H9 (cell line): ENCODE results near the gene CBX8. TPM values are rescaled to one million over a fixed set of nuclear protein-coding genes. Genes with fewer than 3 reads are reported as not detected.

Experiments
- DNase-seq: peaks from one replicate; pipeline ENCODE4 v3.0.0-alpha.2; 2017
- H2AFZ ChIP-seq: one replicate; pipeline ENCODE4 v1.6.1; 2013; ENCODE audit warnings: mild to moderate bottlenecking, low read length, control low read depth, moderate library complexity
- H2AK5ac ChIP-seq: 2 replicates; pipeline ENCODE4 v1.6.1; 2013; ENCODE audit warnings: low read length, control low read depth, mixed read lengths; ENCODE audit not compliant: insufficient read length
- H2BK120ac ChIP-seq: one replicate; pipeline ENCODE4 v1.6.1; 2013; ENCODE audit warnings: low read depth, mild to moderate bottlenecking, low read length, control low read depth, inconsistent platforms; ENCODE audit not compliant: poor library complexity, severe bottlenecking
- H2BK12ac ChIP-seq: 2 replicates; pipeline ENCODE4 v1.6.1; 2013; ENCODE audit warnings: low read length, control low read depth, mixed read lengths, low read depth; ENCODE audit not compliant: insufficient read length
- H2BK15ac ChIP-seq: 2 replicates; pipeline ENCODE4 v1.6.1; 2013; ENCODE audit warnings: low read depth, low read length, control low read depth
- H2BK20ac ChIP-seq: one replicate; pipeline ENCODE4 v1.6.1; 2013; ENCODE audit warnings: low read depth, mild to moderate bottlenecking, low read length, control low read depth, inconsistent platforms; ENCODE audit not compliant: poor library complexity, severe bottlenecking
- H2BK5ac ChIP-seq: 2 replicates; pipeline ENCODE4 v1.6.1; 2013; ENCODE audit warnings: low read length, control low read depth, mixed read lengths; ENCODE audit not compliant: insufficient read length
- H3K14ac ChIP-seq: 2 replicates; pipeline ENCODE4 v1.6.1; 2013; ENCODE audit warnings: low read length, control low read depth; ENCODE audit not compliant: insufficient read depth
- H3K18ac ChIP-seq: 2 replicates; pipeline ENCODE4 v1.6.1; 2013; ENCODE audit warnings: low read depth, mild to moderate bottlenecking, mixed read lengths, low read length, control low read depth; ENCODE audit not compliant: insufficient read length
- H3K23ac ChIP-seq: 2 replicates; pipeline ENCODE4 v1.6.1; 2013; ENCODE audit warnings: low read length, control low read depth, mixed read lengths, low read depth; ENCODE audit not compliant: insufficient read length
- H3K23me2 ChIP-seq: 2 replicates; pipeline ENCODE4 v1.6.1; 2013; ENCODE audit warnings: low read depth, mild to moderate bottlenecking, mixed read lengths, low read length, control low read depth; ENCODE audit not compliant: insufficient read length, poor library complexity, severe bottlenecking
- H3K27ac ChIP-seq: 2 replicates; pipeline ENCODE4 v1.5.1; 2013; ENCODE audit warnings: low read length, control low read depth, mixed read lengths, low read depth; ENCODE audit not compliant: insufficient read length
- H3K27me3 ChIP-seq: 2 replicates; pipeline ENCODE4 v1.6.1; 2013; ENCODE audit warnings: low read length, control low read depth, inconsistent platforms; ENCODE audit not compliant: insufficient read depth
- H3K4ac ChIP-seq: 2 replicates; pipeline ENCODE4 v1.6.1; 2013; ENCODE audit warnings: low read depth, mild to moderate bottlenecking, control low read depth, inconsistent platforms, low read length, moderate library complexity
- H3K4me1 ChIP-seq: 2 replicates; pipeline ENCODE4 v1.6.1; 2013; ENCODE audit warnings: low read length, control low read depth, inconsistent platforms; ENCODE audit not compliant: insufficient read depth
- H3K4me2 ChIP-seq: 2 replicates; pipeline ENCODE4 v1.6.1; 2013; ENCODE audit warnings: low read length, control low read depth, mixed read lengths; ENCODE audit not compliant: insufficient read length, insufficient read depth
- H3K56ac ChIP-seq: 2 replicates; pipeline ENCODE4 v1.6.1; 2013; ENCODE audit warnings: low read depth, mild to moderate bottlenecking, mixed read lengths, low read length, control low read depth; ENCODE audit not compliant: insufficient read length
- H3K79me1 ChIP-seq: 2 replicates; pipeline ENCODE4 v1.6.1; 2013; ENCODE audit warnings: low read depth, mild to moderate bottlenecking, moderate library complexity, low read length, control low read depth, inconsistent platforms; ENCODE audit not compliant: insufficient read depth, poor library complexity, severe bottlenecking
- H3K79me2 ChIP-seq: 2 replicates; pipeline ENCODE4 v1.6.1; 2013; ENCODE audit warnings: low read length, control low read depth, inconsistent platforms; ENCODE audit not compliant: insufficient read depth
- H3K9ac ChIP-seq: 2 replicates; pipeline ENCODE4 v1.6.1; 2013; ENCODE audit warnings: low read length, control low read depth, mixed read lengths; ENCODE audit not compliant: insufficient read length; ENCODE audit errors: extremely low read depth
- H3K9me3 ChIP-seq: one replicate; pipeline ENCODE4 v1.6.1; 2013; ENCODE audit warnings: low read depth, low read length, inconsistent platforms; ENCODE audit not compliant: control insufficient read depth
- H3T11ph ChIP-seq: one replicate; pipeline ENCODE4 v1.6.1; 2013; ENCODE audit warnings: mild to moderate bottlenecking, low read length, control low read depth, inconsistent platforms
- H4K20me1 ChIP-seq: one replicate; pipeline ENCODE4 v1.6.1; 2013; ENCODE audit not compliant: control insufficient read depth, insufficient read length, insufficient read depth
- H4K5ac ChIP-seq: 2 replicates; pipeline ENCODE4 v1.6.1; 2013; ENCODE audit warnings: low read depth, mild to moderate bottlenecking, mixed read lengths, low read length, control low read depth; ENCODE audit not compliant: insufficient read length
- H4K8ac ChIP-seq: replicated peaks from 2 replicates; pipeline ENCODE4 v1.6.1; 2013; ENCODE audit warnings: low read length, control low read depth, mixed read lengths, low read depth; ENCODE audit not compliant: insufficient read length
- H4K91ac ChIP-seq: 2 replicates; pipeline ENCODE4 v1.6.1; 2013; ENCODE audit warnings: low read depth, mild to moderate bottlenecking, moderate library complexity, mixed read lengths, low read length, control low read depth; ENCODE audit not compliant: insufficient read length
- H3K27ac Mint-ChIP-seq, 3 experiments: 2 replicates in 2 of 3; 3 replicates in 1 of 3; pipeline ENCODE4 v1.8.0; 2020 to 2021; ENCODE audit warnings: mixed read lengths in 3 of 3, mild to moderate bottlenecking in 1 of 3, moderate library complexity in 1 of 3
- H3K27me3 Mint-ChIP-seq: 2 replicates; pipeline ENCODE4 v1.8.0; 2021; ENCODE audit warnings: low read depth, mild to moderate bottlenecking, moderate library complexity, mixed read lengths
- H3K36me3 Mint-ChIP-seq, 3 experiments: 2 replicates in 2 of 3; 3 replicates in 1 of 3; pipeline ENCODE4 v1.8.0; 2020 to 2021; ENCODE audit warnings: low read depth in 3 of 3, mixed read lengths in 3 of 3; ENCODE audit not compliant: insufficient read depth in 1 of 3
- H3K4me1 Mint-ChIP-seq, 2 experiments: 2 replicates each; pipeline ENCODE4 v1.8.0; 2020; ENCODE audit warnings: mixed read lengths in 2 of 2
- H3K4me3 Mint-ChIP-seq, 2 experiments: 2 replicates in 1 of 2; 3 replicates in 1 of 2; pipeline ENCODE4 v1.8.0; 2020 to 2021; ENCODE audit warnings: mild to moderate bottlenecking in 2 of 2, mixed read lengths in 2 of 2, moderate library complexity in 1 of 2
- H3K9me3 Mint-ChIP-seq, 2 experiments: 2 replicates in 1 of 2; 3 replicates in 1 of 2; pipeline ENCODE4 v1.8.0; 2020; ENCODE audit warnings: mild to moderate bottlenecking in 2 of 2, mixed read lengths in 2 of 2, moderate library complexity in 1 of 2
- WGBS: extraction: QIAGEN DNeasy Blood & Tissue Kit; methylation state at CpG from one replicate; pipeline ENCODE4 v1.1.7; 2013; ENCODE audit warnings: missing lambda C conversion rate, low lambda C conversion rate, mixed read lengths; ENCODE audit not compliant: insufficient read length; ENCODE audit errors: extremely low coverage; 5-methylcytosine and 5-hydroxymethylcytosine counted together
- total RNA-seq: library from RNA; stranded (reverse); gene quantifications from 2 replicates; pipeline ENCODE4 v1.2.1, GENCODE V29; 2021
- TF ChIP-seq, protein P1 (sequence below): fragments of 200-600 bp; sonication (generic); conservative IDR thresholded peaks from 3 replicates; pipeline ENCODE4 v1.8.0; 2021; ENCODE audit warnings: antibody characterized with exemption, mild to moderate bottlenecking

The CBX8 gene
- total RNA-seq, 1 experiment from 2014 or later, result 1.2 TPM

DNA sequence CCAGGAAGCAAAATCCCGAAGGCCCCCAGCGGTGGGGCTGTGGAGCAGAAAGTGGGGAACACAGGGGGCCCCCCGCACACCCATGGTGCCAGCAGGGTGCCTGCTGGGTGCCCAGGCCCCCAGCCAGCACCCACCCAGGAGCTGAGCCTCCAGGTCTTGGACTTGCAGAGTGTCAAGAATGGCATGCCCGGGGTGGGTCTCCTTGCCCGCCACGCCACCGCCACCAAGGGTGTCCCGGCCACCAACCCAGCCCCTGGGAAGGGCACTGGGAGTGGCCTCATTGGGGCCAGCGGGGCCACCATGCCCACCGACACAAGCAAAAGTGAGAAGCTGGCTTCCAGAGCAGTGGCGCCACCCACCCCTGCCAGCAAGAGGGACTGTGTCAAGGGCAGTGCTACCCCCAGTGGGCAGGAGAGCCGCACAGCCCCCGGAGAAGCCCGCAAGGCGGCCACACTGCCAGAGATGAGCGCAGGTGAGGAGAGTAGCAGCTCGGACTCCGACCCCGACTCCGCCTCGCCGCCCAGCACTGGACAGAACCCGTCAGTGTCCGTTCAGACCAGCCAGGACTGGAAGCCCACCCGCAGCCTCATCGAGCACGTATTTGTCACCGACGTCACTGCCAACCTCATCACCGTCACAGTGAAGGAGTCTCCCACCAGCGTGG is 12.4 kb downstream of the CBX8 start:
- TF ChIP-seq, protein P1, sequence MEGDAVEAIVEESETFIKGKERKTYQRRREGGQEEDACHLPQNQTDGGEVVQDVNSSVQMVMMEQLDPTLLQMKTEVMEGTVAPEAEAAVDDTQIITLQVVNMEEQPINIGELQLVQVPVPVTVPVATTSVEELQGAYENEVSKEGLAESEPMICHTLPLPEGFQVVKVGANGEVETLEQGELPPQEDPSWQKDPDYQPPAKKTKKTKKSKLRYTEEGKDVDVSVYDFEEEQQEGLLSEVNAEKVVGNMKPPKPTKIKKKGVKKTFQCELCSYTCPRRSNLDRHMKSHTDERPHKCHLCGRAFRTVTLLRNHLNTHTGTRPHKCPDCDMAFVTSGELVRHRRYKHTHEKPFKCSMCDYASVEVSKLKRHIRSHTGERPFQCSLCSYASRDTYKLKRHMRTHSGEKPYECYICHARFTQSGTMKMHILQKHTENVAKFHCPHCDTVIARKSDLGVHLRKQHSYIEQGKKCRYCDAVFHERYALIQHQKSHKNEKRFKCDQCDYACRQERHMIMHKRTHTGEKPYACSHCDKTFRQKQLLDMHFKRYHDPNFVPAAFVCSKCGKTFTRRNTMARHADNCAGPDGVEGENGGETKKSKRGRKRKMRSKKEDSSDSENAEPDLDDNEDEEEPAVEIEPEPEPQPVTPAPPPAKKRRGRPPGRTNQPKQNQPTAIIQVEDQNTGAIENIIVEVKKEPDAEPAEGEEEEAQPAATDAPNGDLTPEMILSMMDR, result no peak
- H2BK15ac ChIP-seq, result no peak overlapping the region
- Mint-ChIP-seq H3K4me1 (peaks cover 42 to 53% of the 10 kb centered on the region in 2 experiments), H3K9me3 (no peaks in the 10 kb centered on the region), H3K27me3 (peaks cover 40% of the 10 kb centered on the region), H3K27ac (no peak overlapping the region), H3K36me3 (peaks cover 40 to 62% (median 57%) of the 10 kb centered on the region in 3 experiments), H3K4me3 (no peak overlapping the region)
- H3K18ac ChIP-seq, result no peak overlapping the region
- no peak overlapping the region for H2BK12ac ChIP-seq
- no peak overlapping the region for H4K8ac ChIP-seq
- H3K4me1 ChIP-seq, result peaks cover 10% of the 10 kb centered on the region
- no peak overlapping the region for H4K91ac ChIP-seq
- H2AFZ ChIP-seq, result no peak overlapping the region
- no peak for DNase-seq
- no peak overlapping the region for H3K23ac ChIP-seq
- H3K27me3 ChIP-seq, result peaks cover 10% of the 10 kb centered on the region; the same call in 1 of the 2 replicates
- H3K4me2 ChIP-seq, result no peak overlapping the region
- no peak overlapping the region for H3K14ac ChIP-seq
- no peak overlapping the region for H3K4ac ChIP-seq
- peaks cover 9% of the 10 kb centered on the region for H4K20me1 ChIP-seq
- H3K27ac ChIP-seq, result no peak overlapping the region
- H3K9me3 ChIP-seq, result no peaks in the 10 kb centered on the region
- no peak overlapping the region for H2BK120ac ChIP-seq
- H4K5ac ChIP-seq, result no peak overlapping the region
- H3K23me2 ChIP-seq, result peaks cover under 1% of the 10 kb centered on the region
- no peak overlapping the region for H3K9ac ChIP-seq
- peaks cover 3% of the 10 kb centered on the region for H3K79me1 ChIP-seq
- no peak overlapping the region for H3K56ac ChIP-seq
- H3K79me2 ChIP-seq, result 0 out of 2 replicates have a peak, but pooled peaks cover 2% of the 10 kb centered on the region
- no CpG with 5 or more reads among the region's 31 CpGs for WGBS
- H2BK20ac ChIP-seq, result no peak overlapping the region
- no peak overlapping the region for H2AK5ac ChIP-seq
- H3T11ph ChIP-seq, result no peak overlapping the region
- H2BK5ac ChIP-seq, result no peak overlapping the region
